DMS114 treated with DMSO at 0.1 percent for 48 hours (cell line): ENCODE measurements around the gene WDR82.

Experiments used
- DNase-seq: peaks from one replicate; lab custom pipeline; 2025; ENCODE audit not compliant: unreplicated experiment; lab: John Stamatoyannopoulos, UW

Gene WDR82

GRCh38 chr3:52278510-52279069 lies at the start of gene WDR82:
Gene WDR82, minus strand, starts transcription at chr3:52278649. Its CDS starts 288 bp downstream, at chr3:52278361.
- DNase-seq, result peak; percentile 81

- DNase-seq, result no peak
Observed at GRCh38 chr3:52327486-52328290, 49.2 kb upstream of the WDR82 start.

- no peak for DNase-seq
Observed at GRCh38 chr3:52326976-52327375, 48.5 kb upstream of the WDR82 start.

- DNase-seq, result no peak
Observed at GRCh38 chr3:52325686-52326085, 47.2 kb upstream of the WDR82 start.

- no peak for DNase-seq
Observed at GRCh38 chr3:52324676-52325075, 46.2 kb upstream of the WDR82 start.

- DNase-seq, result no peak
Observed at GRCh38 chr3:52323526-52324295, 45.3 kb upstream of the WDR82 start.

- no peak for DNase-seq
Observed at GRCh38 chr3:52322466-52322865, 44.0 kb upstream of the WDR82 start.

GRCh38 chr3:52321481-52321880 lies 43.0 kb upstream of the WDR82 start:
- DNase-seq, result no peak

GRCh38 chr3:52319921-52320595 lies 41.6 kb upstream of the WDR82 start:
- DNase-seq, result no peak

- no peak for DNase-seq
Observed at GRCh38 chr3:52318186-52318816, 39.9 kb upstream of the WDR82 start.

GRCh38 chr3:52317208-52318000 lies 39.0 kb upstream of the WDR82 start:
- no peak for DNase-seq

- DNase-seq, result no peak
Observed at GRCh38 chr3:52315977-52316764, 37.7 kb upstream of the WDR82 start, which contains the start of gene DNAH1. Gene DNAH1, plus strand, starts transcription at chr3:52316319. Its CDS starts 6,124 bp downstream, at chr3:52322443.

- DNase-seq, result no peak
Observed at GRCh38 chr3:52315006-52315405, 36.6 kb upstream of the WDR82 start.

GRCh38 chr3:52314489-52314888 lies 36.0 kb upstream of the WDR82 start:
- no peak for DNase-seq

- no peak for DNase-seq
Observed at GRCh38 chr3:52313774-52314188, 35.3 kb upstream of the WDR82 start.

- no peak for DNase-seq
Observed at GRCh38 chr3:52313188-52313773, 34.8 kb upstream of the WDR82 start.

- DNase-seq, result no peak
Observed at GRCh38 chr3:52311576-52312119, 33.2 kb upstream of the WDR82 start.

- no peak for DNase-seq
Observed at GRCh38 chr3:52310861-52311575, 32.6 kb upstream of the WDR82 start.
